GM21381 (cell line): ENCODE data around the gene PLCXD3.
"Not testable (repeated sequence)": the region's sequence is repeated elsewhere in the genome, so short reads cannot be mapped to it uniquely, and the experiment has no call there.

ENCODE experiments used
- ATAC-seq: cut with Tn5 transposase; IDR thresholded peaks from one replicate; pipeline ENCODE4 v1.9.1; 2021; ENCODE audit warnings: mild to moderate bottlenecking, moderate library complexity; ENCODE audit not compliant: unreplicated experiment

PLCXD3 gene

DNA sequence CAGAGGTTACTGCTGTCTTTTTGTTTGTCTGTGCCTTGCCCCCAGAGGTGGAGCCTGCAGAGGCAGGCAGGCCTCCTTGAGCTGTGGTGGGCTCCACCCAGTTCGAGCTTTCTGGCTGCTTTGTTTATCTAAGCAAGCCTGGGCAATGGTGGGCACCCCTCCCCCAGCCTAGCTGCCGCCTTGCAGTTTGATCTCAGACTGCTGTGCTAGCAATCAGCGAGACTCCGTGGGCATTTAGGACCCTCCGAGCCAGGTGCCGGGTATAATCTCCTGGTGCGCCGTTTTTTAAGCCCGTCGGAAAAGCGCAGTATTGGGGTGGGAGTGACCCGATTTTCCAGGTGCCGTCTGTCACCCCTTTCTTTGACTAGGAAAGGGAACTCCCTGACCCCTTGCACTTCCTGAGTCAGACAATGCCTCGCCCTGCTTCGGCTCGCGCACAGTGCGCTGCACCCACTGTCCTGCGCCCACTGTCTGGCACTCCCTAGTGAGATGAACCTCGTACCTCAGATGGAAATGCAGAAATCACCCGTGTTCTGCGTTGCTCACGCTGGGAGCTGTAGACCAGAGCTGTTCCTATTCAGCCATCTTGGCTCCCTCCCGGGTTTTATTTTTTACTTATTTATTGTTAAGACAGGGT lies 16.8 kb downstream of the PLCXD3 start:
- ATAC-seq = not testable (repeated sequence)

DNA sequence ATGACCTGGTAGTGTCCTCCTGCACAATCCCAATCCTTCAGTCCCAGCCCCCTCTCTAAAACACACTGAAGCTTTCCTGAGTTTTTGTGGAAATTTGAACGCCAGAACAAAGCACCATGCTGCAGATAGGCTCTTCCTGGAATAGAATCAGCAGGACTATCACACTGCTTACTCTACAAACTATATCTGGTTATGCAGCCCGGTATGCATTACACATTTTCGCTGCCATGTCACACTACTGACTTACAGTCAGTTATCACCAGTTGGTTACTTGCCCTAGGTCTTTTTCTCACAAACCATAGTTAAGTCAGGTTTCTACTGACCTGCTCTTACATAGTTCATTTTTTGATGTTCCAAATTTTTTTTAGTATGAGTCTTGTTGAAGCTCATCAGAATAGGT lies 24.9 kb downstream of the PLCXD3 start:
- no peak for ATAC-seq

DNA sequence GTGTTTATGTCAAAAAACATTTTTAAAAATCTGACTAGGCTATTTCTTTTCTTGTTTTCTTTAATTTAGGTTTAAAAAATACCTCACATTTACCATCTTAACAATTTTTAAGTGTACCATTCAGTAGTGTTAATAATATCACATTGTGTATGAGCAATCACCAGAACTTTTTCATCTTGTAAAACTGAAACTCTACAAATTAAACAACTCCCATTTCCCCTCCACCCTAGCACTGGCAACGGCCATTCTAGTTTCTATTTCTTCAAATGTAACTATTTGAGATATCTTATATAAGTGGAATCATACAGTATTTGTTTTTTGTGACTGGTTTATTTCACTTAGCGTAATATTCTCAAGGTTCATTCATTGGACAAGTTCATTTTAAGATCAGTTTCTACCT lies 27.7 kb downstream of the PLCXD3 start:
- no peak for ATAC-seq

DNA sequence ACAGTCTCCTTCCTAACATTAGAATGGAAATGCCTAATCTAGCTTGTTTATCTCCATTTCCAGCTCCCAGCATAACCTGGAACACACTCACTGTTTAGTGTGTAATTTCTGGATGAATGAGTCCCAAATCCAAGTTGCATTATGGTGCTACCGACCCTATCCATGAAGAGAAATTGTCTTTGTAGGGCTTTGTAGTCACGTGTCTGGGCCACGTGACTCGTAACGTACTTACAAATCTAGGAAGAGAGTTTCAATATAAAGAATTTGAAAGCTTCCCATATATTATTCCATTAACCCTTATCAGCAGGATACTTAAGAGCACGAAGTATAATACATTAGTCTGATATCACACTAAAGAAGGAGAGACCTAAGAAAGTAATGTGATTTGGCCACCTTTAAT lies 28.2 kb downstream of the PLCXD3 start:
- no peak for ATAC-seq

DNA sequence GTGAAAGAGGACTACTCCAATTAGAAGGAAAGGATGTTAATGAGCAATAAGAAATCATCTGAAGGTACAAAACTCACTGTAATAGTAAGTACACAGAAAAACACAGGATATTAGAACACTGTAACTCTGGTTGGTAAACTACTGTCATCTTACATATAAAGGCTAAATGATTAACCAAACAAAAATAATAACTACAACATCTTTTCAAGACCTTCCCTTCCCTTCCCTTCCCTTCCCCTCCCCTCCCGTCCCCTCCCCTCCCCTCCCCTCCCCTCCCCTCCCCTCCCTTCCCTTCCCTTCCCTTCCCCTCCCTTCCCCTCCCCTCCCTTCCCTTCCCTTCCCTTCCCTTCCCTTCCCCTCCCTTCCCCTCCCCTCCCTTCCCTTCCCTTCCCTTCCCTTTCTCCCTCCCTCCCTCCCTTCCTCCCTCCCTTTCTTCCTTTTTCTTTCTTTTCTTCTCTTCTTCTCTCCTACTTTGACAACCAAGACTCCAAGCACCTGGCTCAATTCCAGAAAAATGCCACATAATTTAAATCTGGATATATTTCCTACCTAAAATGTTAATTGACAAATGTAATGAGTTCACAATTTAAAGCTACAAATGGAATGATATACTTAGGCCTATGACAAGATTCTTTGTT lies 38.7 kb downstream of the PLCXD3 start:
- ATAC-seq = not testable (repeated sequence)

DNA sequence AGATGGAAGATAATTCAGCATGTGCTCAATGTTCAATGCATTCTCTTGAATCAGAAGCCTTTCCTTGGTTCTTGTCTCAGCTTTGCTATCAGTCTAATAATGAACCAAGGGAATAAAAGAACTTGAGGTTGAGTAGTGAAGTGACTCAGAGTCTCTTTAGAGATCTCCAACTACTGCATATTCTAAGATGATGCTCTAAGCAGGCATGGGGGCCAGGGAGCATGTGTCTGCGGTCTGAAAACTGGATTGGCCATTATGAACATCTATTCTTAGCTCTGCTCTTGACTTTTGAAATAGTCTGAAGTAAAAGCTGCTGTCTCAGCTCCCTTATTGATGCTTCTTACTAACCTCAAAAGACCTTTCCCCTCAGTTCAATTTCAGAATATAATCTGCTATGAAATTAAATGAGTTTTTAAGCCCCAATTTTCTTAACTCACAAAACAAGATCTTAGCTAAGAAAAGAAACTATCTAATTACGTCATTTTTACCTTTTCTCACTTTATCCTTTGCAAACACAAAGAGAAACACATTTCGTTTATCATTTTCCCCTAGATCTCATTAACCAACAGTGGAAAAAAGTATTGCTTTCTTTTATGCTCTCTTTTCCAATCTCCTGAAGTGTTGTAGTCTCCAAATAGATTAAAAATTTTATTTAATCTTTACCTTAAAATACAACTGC lies 44.8 kb downstream of the PLCXD3 start:
- ATAC-seq = no peak

DNA sequence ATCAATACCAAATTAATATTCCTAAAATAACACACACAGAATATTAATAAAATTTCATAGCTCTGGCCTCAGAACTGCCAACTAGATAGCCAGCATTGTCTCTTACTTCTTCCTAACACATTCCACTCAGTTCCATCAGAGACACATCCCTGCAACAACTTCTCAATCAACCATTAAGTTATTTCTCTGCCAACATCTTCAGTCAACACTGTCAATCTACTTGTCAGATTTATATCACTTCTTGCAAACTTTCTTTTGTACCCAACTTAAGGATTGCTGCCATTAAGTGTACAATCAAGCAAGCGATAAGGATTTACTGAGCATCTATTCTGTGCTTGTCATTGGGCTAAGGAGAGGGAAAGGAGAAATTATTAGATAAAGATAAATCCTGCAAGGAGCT lies 50.8 kb downstream of the PLCXD3 start:
- no peak for ATAC-seq

DNA sequence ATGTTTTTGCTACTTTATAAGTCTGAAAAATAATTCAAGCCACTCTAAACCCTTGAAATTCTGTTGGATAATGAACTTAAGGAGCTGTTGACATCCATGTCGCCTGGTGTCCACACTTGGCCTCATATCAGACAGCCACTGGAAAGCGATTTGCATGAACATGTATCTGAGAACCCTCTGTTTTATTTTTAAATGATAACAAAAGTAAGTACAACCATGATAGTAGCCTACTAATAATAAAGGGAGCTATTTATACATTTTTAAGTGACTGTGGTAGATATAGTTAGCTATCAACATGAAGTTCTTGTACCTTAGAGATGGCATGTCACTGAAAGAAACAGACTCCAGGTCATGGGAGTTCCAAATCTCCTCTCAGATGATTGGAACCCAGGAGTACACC lies 53.3 kb downstream of the PLCXD3 start:
- no peak for ATAC-seq

DNA sequence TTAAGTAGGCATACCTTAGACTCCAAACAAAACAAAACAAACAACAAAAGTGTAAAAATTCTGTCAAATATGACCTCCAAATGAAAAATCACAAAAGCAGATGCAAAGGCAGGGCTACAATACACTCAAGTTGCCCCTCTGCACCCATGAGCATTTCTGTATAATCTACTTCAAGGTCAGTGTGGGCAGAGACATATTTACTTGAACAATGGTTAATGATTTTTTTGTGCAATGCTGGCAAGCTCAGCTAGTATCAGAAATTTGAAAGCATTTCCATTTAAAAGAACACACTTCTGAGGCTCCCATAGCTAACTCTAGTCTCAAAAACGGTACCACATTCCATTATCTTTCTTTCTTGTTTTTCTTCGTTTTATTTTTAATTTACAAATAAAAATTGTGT lies 57.9 kb downstream of the PLCXD3 start:
- no peak for ATAC-seq

DNA sequence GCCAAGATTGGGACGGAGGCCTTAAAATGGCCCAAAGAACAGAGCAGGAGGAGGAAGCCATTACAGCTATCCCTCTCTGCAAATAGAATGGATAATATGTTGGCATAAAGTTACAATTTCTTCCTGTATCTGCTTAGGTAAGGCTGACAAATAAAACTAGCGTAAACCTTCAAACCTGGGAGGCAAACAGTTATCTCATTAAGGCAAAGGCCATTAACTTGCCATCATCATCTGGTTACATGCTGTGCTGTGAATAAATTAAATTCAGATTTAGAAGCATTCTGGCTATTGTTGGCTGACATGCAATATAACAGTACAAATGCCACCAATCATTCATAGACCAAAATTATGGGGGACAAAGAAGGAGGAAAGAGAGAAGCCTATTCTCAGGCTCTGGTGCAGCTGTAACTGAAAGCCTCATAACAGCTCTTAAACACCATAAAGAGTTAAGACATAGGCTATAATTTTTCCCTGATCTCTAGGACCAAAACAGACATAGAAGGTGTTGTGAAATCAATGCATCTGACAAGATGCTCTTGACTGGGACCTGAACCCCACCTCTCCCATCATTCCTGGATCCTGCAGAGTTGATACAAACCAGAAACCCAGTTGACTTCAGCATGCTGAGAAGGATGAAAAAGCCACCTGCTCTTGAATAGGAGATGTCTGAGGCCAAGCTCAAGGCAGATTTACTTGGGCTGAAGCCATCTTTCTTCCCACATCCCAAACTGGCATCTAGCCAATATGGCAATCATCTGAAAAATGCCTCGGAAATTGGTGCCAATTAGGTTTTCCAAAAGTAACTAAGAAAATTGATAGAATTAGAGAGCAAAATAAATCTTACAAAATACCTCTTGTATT lies 62.5 kb downstream of the PLCXD3 start:
- ATAC-seq = no peak

DNA sequence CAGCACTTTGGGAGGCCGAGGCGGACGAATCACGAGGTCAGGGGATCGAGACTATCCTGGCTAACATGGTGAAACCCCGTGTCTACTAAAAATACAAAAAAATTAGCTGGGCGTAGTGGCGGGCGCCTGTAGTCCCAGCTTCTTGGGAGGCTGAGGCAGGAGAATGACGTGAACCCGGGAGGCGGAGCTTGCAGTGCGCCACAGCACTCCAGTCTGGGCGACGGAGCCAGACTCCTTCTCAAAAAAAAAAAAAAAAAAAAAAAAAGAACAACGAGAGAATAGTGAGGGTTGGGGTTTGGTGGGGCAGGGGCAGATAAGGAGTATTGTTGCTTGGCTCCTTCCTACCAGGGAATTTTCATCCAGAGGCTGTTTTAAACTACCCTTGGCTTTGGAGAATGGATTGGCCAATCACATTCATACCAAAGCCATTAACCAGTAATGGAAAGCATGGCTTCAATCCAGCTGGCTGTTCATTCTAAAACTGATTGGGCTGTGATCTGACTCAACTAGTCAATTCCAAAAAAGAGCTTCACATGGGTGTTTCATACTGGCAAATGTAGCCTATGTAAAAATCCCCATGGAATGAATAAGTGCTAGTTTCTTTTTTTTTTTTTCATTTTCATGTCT lies 64.4 kb downstream of the PLCXD3 start:
- ATAC-seq = no peak

DNA sequence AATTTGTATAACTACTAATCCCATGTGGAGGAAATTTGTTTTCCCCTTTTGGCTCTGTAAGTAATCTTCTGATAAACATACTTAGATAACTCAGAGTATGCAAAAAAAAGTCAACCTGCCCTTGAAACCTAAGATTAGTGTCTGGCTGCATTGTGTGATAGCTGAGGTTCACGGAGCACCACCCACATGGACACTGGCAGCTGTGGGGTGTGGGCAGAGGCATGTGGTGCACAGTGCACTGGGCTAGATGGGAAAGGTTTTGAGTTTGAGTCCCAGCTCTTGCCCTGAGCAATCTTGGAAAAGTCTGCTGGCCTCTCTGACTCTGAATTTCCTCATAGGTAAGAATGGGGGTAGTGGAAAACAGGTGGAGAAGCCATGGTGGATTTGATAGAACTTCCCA lies 75.1 kb downstream of the PLCXD3 start:
- ATAC-seq = no peak

DNA sequence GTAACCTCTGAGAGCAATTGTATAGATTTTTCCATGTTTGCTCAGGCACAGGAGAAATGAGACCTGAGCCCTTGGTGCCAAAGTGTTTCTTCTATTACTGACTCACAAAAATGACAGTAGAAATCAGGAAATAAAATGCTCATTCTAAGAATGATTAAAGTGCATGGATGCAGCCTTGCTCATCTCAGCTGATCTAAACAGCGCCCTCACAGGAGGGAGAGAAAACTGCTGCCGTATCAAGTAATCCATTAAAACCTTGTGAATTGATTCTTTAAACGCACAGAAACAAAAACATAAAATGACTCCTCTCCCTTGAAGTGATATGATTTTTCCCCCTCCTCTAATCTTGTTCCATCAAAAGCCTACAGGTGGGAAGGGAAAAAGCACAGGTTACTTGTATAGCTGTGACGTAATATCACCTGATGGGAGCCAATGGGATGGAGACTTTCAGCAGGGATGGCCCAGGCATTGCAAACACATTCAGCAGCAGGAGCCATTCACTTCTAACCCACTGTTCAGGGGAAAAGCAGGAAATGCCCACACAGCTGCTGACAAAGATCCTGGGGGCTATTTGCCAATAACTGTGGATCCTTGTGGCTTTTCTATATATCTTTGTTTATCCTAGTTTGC lies 76.7 kb downstream of the PLCXD3 start:
- ATAC-seq = no peak

DNA sequence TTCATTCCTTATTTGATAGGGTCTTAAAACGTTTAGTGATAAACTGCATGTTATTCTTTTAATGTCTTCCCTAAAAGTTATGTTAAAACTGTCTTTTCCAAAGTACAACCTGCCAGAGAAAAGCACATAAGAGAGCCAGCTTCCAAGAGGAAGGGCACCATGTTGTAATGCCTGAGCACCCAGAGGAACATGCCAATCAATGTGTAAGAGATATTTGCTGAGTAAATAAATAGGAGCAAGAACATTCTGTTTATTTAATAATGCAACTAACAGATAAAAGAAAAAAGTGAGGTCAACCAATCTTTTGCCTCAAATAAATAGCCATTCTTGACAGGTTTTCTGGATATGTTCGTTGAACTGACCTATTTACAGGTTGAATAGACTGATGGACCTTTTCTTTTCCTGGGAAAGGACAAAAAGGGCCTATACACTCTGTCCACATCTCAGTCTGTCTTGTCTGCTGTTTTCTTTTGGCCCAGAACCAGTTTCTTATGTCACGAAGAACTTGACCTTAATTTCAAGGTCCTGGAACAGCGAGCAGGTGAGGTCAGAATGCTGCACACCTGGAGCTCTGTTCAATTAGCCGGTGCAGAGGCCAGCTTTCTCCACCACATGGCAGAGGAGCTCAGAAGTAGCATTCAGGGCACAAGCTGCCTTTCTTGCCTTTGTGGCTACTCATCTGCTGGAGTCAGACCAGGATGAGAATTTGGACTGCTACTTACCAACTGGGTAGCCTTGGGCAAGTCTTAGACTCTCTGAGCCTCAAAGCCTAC lies 77.7 kb downstream of the PLCXD3 start:
- no peak for ATAC-seq

DNA sequence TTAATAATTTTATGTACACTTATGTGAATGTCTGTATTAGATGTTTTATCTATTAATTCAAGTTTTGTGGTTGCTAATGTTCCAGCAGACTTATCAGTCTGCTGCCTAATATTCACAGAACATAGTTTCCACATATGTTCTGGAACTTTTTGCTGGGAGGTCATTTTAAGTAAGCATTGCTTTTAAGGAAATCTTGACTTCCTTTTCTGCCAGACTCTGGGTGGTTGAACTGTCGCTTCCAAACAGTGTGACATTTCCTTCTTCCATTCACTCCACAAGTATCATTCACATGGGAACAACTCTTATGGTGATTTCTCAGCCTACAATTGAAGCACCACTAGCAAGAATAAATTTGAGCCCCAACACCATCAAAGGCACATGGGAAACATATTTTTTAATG lies 82.9 kb downstream of the PLCXD3 start:
- ATAC-seq = no peak

DNA sequence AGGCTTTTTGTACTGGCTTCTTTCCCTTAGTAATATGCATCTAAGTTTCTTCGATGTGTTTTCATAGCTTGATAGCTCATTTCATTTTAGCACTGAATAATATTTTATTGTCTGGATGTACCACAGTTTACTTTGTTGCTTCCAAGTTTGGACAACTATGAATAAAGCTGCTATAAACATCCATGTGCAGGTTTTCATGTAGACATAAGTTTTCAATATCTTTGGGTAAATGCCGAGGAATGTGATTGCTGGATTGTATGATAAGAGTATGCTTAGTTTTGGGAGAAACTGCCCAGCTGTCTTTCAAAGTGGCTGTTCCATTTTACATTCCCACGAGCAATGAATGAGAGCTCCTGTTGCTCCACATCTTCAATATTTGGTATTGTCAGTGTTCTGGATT lies 84.7 kb downstream of the PLCXD3 start:
- ATAC-seq = no peak

DNA sequence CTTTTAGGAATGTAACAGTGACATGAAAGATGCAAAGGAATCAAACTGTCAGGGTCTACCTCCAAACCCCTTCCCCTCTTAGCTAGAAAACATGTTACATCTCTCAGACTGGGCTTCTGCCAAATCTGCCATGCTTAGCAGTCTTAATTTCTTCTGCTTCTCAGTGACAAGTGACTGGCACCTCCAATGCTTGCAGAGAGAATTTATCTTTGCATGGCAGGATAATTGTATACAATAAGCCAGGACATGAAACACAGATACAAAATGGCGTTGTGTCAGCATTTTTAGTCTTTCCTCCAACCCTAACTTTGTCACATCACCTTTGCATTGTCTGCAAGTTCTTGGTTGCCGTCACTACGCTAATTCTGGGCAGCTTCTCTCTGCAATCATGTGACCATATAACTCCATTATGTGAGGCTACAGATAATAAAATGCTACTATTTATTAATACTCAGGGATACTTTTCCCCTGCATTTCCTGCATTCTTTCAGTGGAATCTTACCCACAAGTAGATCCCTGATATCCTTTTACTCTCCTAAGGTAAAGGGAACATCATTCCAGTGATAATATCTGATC lies 89.8 kb downstream of the PLCXD3 start:
- ATAC-seq = no peak

DNA sequence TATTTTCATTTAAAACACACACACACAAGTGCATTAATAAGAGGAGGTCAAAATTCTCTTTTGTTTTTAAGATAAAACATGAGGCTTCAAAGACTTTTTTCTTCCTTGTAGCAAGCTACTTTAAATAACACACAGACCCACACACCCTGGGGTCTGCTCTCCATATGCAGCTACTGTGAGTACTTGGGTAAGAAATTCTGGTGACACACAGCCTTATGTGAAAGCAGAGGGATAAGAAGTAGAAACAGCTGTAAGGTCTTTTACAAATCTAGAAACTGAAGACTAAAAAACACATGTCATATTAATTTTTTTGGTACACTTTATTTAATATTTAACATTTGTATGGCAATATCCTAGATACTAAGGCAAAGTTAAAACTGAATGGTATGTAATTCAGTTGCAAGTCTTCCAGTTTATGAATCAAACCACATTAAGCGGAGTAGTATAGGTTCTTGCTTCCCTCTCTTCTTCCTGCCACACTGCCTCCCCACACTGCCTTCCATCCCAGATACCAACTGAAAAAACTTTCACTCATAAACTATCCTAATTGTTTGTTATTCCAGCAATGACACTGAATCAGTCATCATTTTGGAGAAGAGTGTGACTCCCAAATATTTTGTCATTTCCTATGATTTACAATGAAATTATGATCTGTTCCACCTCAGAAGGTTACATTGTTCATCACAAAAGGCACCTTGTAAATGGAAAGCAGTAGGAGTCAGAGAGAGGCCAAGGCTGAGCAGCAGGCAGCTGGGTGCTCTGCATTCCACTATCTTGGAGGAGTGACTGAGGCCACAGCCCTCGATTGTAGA lies 92.0 kb downstream of the PLCXD3 start:
- no peak for ATAC-seq

DNA sequence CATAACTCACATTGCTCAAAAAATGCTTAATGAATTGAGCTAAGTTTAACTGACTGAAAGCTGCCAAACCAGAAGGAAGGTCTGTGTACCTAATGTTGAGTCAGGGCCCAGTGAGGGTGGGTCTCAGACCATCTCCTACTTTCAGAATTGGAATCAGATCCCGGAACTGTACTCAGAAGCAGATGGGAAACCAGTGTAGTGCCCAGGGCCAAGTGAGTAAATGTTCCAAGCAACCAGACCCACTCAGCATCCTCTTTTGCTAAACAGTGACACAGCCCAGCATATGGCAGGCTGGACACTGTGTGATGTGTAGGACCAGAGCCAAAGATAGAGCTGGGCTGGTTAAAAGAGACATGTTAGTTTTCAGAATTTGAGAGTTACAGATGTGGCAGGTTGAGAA lies 94.1 kb downstream of the PLCXD3 start:
- ATAC-seq = no peak
